Suprapubic skin (tissue), 3 donors: ENCODE results near the gene MYO5A.

ENCODE experiments used
- CTCF ChIP-seq, 2 donors: fragments of 200-600 bp in 1 of 2; fragments of 450-650 bp in 1 of 2; sonication (generic) in 1 of 2; IDR thresholded peaks; one replicate each; pipeline ENCODE4 v1.5.1; 2016 to 2019; ENCODE audit warnings: antibody characterized with exemption in 2 of 2, mild to moderate bottlenecking in 1 of 2, moderate library complexity in 1 of 2
- EP300 ChIP-seq: sonication (generic); formaldehyde crosslinking; IDR thresholded peaks from one replicate; pipeline ENCODE4 v1.6.1; 2017; ENCODE audit warnings: antibody characterized with exemption
- POLR2A ChIP-seq, 2 donors: fragments of 450-650 bp; IDR thresholded peaks; one replicate each; pipeline ENCODE4 v1.6.1; 2017; ENCODE audit warnings: antibody characterized with exemption in 2 of 2, mild to moderate bottlenecking in 2 of 2, moderate library complexity in 2 of 2

- no peak for TF ChIP-seq CTCF (IDR thresholded peaks at IDR 0.05)
- TF ChIP-seq POLR2A (IDR thresholded peaks at IDR 0.05): no peak
- no peak for TF ChIP-seq EP300
Measured at GRCh38 chr15:52295421-52296001, 233.2 kb downstream of the MYO5A start, which contains the start of gene MYO5C.
